GM23338 (cell line): ENCODE measurements around the gene FBXO9.

Experiments used
- EZH2 ChIP-seq: fragments of 200-600 bp; sonication (generic); IDR thresholded peaks from one replicate; pipeline ENCODE4 v1.8.0; 2017; ENCODE audit warnings: antibody characterized with exemption, mild to moderate bottlenecking, low read depth; ENCODE audit not compliant: unreplicated experiment
- TF ChIP-seq, protein P1 (sequence below), 2 experiments: fragments of 200-600 bp in 1 of 2; sonication (generic) in 1 of 2; conservative IDR thresholded peaks; 2 replicates each; pipeline versions ENCODE4 v1.5.1 to v1.6.1; 2016 to 2017; ENCODE audit warnings: antibody characterized with exemption in 2 of 2, low read depth in 2 of 2, mild to moderate bottlenecking in 2 of 2, moderate library complexity in 1 of 2

DNA sequence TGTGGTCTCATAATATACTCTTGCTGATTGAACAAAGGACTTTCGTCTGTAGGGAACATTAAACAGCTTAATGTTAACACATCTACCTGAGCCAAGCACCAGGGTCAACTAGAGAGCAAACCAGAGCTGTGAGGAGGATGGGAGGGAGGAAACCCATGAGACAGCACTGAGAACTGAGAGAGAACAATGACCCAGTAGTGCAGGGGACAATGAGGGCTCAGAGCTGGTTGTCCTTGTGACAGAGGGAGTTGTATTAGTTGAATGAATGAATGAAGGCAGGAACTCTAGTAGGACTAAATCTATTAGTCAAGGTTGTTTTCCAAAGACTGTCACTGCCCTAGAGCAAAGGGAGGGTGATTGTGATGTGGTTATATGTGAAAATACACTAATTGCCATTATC, 41.9 kb upstream of the FBXO9 start:
- no peak for TF ChIP-seq EZH2
- TF ChIP-seq, protein P1, sequence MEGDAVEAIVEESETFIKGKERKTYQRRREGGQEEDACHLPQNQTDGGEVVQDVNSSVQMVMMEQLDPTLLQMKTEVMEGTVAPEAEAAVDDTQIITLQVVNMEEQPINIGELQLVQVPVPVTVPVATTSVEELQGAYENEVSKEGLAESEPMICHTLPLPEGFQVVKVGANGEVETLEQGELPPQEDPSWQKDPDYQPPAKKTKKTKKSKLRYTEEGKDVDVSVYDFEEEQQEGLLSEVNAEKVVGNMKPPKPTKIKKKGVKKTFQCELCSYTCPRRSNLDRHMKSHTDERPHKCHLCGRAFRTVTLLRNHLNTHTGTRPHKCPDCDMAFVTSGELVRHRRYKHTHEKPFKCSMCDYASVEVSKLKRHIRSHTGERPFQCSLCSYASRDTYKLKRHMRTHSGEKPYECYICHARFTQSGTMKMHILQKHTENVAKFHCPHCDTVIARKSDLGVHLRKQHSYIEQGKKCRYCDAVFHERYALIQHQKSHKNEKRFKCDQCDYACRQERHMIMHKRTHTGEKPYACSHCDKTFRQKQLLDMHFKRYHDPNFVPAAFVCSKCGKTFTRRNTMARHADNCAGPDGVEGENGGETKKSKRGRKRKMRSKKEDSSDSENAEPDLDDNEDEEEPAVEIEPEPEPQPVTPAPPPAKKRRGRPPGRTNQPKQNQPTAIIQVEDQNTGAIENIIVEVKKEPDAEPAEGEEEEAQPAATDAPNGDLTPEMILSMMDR (conservative IDR thresholded peaks at IDR 0.05; ENCODE audit: low read depth in 2 of 2) = no peak
